SK-N-SH treated with all-trans-retinoic acid at 6 μM for 48 hours (cell line): ENCODE measurements around the gene PTP4A2.

Source experiments
- ESRRG ChIP-seq: fragments of 250-450 bp; sonication (Bioruptor Pico); IDR thresholded peaks from 2 replicates; pipeline ENCODE4 v1.6.1; 2021; ENCODE audit warnings: mild to moderate bottlenecking
- OSR1 ChIP-seq: fragments of 250-450 bp; sonication (Bioruptor Pico); IDR thresholded peaks from 2 replicates; pipeline ENCODE4 v1.8.0; 2022; ENCODE audit warnings: moderate library complexity, mild to moderate bottlenecking, inconsistent platforms
- SNAI2 ChIP-seq: fragments of 250-450 bp; sonication (Bioruptor Pico); IDR thresholded peaks from 2 replicates; pipeline ENCODE4 v1.5.0; 2020; ENCODE audit warnings: mild to moderate bottlenecking, moderate library complexity
- TOX ChIP-seq: fragments of 250-450 bp; sonication (Bioruptor Pico); IDR thresholded peaks from 2 replicates; pipeline ENCODE4 v1.8.0; 2021; ENCODE audit warnings: mild to moderate bottlenecking, moderate library complexity, borderline replicate concordance
- TF ChIP-seq, protein P1 (sequence below): fragments of 250-450 bp; sonication (Bioruptor Pico); IDR thresholded peaks from 2 replicates; pipeline ENCODE4 v1.5.0; 2020; ENCODE audit warnings: mild to moderate bottlenecking, moderate library complexity

DNA sequence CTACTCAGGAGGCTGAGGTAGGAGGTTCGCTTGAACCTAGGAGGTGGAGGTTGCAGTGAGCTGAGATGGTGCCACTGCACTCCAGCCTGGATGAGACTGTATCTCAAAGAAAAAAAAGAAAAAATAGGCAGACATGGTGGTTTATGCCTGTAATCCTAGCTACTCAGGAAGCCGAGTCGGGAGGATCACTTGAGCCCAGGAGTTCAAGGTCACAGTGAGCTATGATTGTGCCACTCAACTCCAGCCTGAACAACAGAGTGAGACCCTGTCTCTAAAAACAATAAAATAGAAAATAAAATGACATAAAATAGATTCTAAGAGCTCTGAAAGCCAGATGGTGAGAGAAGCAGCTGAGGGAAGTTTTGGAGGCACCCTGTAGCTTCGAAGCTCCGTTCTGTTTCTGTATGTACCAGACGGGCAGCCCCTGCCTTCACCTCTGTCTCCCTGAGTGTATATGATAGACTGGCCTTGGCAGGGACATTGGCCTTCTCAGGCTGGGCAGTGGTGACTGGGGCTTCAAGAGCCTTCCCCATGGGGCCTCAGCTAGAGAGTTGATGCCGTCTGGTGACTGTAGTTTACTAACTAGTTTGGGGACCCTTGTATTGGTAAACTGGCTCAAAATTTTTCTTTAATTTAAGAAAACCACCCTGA, 68.0 kb downstream of the PTP4A2 start:
- no peak for TF ChIP-seq SNAI2 (CRISPR knock-in tag)
- TF ChIP-seq, protein P1, sequence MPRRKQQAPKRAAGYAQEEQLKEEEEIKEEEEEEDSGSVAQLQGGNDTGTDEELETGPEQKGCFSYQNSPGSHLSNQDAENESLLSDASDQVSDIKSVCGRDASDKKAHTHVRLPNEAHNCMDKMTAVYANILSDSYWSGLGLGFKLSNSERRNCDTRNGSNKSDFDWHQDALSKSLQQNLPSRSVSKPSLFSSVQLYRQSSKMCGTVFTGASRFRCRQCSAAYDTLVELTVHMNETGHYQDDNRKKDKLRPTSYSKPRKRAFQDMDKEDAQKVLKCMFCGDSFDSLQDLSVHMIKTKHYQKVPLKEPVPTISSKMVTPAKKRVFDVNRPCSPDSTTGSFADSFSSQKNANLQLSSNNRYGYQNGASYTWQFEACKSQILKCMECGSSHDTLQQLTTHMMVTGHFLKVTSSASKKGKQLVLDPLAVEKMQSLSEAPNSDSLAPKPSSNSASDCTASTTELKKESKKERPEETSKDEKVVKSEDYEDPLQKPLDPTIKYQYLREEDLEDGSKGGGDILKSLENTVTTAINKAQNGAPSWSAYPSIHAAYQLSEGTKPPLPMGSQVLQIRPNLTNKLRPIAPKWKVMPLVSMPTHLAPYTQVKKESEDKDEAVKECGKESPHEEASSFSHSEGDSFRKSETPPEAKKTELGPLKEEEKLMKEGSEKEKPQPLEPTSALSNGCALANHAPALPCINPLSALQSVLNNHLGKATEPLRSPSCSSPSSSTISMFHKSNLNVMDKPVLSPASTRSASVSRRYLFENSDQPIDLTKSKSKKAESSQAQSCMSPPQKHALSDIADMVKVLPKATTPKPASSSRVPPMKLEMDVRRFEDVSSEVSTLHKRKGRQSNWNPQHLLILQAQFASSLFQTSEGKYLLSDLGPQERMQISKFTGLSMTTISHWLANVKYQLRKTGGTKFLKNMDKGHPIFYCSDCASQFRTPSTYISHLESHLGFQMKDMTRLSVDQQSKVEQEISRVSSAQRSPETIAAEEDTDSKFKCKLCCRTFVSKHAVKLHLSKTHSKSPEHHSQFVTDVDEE (CRISPR knock-in tag), result no peak
- TF ChIP-seq TOX, result no peak
- no peak for TF ChIP-seq OSR1 (CRISPR knock-in tag)
- TF ChIP-seq ESRRG (CRISPR knock-in tag), result no peak
